GM19452 (cell line): Measurements from ENCODE around the gene ASXL2.
"Not testable (repeated sequence)": the region's sequence is repeated elsewhere in the genome, so short reads cannot be mapped to it uniquely, and the experiment has no call there.

Experiments used
- ATAC-seq: cut with Tn5 transposase; IDR thresholded peaks from one replicate; pipeline ENCODE4 v1.9.1; 2021; ENCODE audit not compliant: unreplicated experiment

Gene ASXL2

DNA sequence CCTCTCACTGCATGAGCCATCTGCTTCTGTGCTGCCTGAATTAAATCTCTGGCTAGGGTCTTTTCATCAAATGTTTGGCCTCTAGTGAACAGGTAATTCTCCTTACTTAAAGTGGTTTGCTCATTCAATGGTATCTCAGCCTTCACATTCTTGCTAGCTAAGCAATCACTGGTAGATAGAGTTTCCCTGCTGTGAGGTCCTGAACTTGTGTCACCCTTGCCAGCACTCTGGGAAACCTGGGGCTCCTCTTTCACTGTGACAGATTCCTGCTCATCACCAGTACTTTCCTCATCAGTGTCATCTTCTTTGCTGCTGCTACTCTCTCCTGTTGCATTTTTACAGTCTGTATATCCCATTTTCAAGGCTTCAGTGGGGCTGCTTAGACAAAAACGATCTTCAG lies 135.8 kb downstream of the ASXL2 start:
- no peak for ATAC-seq

DNA sequence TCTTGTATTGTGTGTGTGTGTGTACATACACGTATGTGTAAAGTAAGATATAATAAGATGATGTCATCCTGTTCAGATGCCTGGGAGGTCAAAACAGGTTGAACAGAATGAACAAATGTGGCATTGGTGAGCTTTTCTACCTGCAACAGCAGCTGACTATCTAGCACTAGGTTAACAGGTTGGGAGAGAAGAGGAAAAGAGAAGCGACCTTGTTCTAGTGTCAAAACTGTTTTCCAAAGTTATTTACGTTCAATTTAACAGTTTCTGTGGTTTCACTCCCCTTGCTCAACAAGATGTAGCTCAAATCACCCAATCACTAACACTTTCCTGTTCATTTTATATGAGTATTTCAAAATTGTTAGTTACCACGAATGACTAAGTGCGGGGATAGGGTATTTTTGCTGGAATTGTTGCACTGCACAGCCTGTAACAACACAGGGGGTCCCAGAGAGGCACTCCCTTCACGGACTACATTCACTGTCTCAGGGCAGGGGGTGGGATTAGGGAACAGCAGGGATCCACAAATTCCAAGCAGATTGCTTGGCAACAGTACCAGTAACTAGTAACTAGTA lies 137.4 kb downstream of the ASXL2 start:
- ATAC-seq: no peak

DNA sequence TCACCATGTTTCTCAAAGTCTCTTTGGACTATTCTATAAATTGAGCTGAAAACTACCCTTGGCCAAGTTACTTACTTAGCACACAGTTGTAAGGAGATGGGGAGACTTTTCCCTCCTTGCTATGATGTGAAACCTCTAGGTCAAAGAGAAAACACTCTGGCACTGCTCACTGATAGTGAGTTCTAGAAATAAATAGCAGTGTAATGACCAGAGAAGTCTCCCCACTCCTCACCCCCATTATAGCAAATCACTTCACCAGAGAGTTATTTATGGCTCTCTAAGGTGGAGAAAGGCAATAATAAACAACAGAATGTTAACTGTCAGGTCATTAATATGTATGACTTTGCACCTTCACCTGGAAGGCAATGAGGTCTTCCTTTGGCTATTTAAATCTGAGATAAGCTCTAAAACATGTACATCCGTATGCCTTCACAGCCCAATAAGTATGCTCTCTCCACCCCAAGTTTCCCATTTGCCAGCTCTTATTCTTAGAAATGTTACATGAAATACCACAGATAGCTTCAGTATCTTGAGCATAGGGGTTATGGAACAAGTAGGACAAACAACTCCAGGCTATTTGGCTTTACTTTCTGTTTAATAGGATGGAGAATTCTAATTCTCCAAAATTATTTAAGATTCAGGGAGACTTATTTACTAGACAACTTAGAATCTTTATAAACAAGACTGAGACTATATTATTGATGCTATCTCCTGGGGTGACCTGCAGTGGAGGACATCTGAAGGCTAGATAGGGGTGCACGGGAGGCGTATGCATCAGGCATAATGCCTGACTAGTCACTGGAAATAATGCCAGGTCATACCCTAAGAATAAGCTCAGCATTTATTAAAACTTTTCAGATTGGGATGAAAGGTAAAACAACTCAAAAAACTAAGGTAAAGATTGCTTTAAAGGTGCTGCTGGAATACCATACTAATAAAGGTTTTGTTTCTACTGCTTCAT lies 139.6 kb downstream of the ASXL2 start:
- ATAC-seq: no peak

DNA sequence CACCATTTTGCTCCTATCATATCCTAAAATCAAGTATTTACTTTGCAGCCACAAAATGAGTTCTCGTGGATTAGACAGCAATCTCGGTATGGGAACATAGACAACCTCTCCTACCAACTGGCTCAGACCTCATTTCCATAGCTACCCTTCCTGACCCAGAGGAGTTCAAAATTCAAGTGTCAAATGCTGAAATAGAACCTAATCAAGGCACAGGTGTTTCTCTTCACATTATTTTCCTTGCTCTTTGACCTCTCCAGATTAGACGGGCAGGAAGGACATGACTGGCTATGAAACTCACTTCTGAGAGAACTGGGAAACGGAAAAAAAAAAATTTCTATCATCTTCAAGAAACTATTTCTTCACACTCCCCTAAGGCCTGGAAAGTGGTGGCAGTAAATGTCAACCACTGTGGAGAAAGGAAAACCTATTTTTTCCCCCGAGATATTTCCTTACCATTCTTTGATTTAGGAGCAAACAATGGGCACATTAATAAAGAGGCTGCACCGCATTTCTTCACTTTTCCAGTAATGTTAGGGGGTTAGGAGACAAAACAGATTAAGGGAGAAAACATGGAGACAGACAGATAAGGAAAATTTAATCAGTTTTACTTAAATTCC lies 141.3 kb downstream of the ASXL2 start:
- no peak for ATAC-seq

DNA sequence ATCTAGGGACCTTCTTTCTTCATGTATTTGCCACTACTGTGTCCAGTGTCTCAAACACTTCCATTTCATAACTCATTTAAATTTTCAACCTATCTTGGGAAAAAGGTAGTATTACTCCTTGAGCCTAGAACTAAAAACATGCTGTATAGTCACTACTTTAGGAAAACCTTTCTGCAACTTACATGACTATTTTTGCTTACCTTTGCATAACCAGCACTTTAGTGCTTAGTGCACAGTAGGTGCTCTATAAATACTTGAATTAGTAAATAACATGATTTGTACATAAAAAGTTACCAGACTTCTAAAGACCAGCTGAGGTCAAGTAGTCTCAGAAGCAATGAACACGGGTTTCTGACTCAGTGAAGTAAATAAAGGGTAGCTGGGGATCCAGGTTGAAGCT lies 142.5 kb downstream of the ASXL2 start:
- no peak for ATAC-seq

DNA sequence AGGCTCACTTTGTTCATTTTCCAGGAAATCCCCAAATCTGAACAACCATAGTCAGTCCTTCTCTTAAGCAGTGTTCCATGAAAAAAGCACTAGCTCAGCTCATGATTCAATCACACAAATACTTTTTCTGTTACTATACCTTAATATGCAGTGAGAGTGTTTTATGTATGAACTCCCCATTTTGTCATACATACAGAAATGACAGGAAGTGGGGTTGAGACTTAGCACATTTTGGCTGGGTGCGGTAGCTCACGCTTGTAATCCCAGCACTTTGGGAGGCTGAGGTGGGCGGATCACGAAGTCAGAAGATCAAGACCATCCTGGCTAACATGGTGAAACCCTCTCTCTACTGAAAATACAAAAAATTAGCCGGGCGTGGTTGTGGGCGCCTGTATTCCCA lies 149.7 kb downstream of the ASXL2 start:
- no peak for ATAC-seq

DNA sequence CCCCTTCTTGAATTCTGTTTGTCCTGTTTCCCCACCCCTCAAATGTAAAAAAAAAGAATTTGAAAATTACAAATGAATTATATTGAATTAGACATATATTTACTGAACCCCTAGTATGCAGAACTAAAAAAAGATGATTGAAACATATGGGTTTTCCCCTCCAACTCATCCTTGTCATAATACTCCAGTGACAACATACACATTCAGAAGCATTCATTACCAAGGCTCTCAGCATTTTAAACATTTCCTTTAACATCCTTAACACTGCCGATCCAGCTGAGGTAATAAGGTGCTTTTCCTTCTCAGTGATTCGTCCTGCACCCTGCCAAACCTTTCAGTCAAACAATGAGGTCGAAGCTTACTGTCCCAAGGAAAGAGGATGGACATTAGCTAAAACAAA lies 151.8 kb downstream of the ASXL2 start:
- ATAC-seq: no peak

DNA sequence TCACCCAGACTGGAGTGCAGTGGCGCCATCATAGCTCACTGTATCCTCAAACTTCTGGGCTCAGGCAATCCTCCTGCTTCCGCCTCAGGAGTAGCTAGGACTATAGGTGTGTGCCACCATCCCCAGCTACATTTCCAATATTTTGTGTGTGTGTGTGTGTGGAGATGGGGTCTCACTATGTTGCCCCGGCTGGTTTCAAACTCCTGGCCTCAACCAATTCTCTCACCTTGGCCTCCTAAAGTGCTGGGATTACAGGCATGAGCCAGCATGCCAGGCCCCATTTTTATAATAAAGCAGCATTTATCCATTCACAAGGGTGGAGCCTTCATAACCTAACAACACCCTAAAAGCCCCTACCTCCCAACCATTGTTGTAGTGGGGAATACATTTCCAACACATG lies 152.4 kb downstream of the ASXL2 start:
- ATAC-seq: no peak

DNA sequence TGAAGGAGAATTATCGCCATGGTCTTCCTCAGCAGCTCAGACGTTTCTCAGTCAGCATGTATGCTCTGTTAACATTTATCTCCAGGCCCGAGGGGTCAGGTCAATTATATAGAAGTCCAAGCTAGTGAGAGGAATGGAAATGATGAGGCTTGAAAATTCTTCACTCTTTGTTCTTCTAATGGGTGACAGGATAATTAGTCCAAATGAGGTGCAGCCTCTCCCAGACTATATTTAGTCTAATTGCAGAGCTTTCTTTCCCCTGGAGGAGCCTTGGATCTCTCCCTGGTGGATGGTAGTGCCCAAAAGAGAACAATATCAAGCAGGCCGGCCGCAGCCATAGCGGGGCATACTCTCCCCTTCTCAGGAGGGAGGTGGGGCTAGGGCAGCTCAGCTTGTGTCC lies 153.5 kb downstream of the ASXL2 start:
- ATAC-seq: no peak

DNA sequence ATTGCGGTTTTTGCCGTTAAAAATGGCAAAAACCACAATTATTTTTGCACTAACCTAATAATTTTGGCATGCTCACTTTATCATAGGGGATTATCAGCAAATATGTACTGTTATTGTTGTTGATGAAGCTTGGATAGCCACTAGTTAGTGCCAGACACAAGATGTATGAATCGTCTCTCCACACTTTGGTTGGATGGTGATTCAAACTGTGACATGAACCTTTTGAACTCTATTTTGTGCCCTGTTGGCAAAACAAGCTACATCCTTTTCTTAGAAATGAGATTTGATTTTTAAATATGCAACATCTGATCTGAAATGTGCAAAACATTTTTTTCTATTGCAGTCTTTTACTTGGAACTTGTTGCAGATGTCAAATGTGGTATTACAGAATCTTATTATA lies 156.1 kb downstream of the ASXL2 start:
- ATAC-seq: no peak

DNA sequence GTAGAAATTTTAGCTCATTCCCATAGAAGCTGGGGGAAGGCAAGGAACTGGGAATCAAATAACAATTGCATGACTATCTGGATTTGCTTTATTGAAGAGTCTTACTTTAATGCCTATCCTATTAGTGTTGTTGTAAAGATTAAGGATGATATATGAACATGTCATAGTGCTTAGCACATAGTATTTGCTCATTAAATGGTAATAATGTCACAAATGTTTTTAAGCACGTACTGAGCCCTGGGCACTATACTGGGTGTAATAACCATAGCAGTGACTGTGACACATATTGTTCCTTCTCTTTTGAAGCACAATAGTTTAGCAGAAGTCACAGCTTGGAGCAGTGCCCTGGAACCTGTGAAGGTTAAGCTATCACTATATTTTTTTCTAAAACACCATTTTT lies 157.7 kb downstream of the ASXL2 start:
- no peak for ATAC-seq

DNA sequence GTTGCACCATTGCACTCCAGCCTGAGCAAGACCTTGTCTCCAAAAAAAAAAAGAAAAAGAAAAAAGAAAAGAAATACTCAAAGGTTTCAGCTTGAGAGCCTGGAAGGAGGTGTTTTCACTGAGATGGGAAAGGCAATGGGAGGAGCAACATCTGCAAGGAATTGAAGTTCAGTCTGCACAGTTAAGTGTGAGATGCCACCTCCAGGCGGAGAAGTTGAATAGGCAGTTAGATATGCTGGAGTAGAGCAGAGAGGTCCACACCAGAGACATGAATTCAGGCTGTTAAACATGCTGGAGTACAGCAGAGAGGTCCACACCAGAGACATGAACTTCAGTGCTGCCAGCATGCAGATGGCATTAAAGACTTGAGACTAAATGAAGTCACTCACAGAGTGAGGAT lies 163.5 kb downstream of the ASXL2 start:
- no peak for ATAC-seq

DNA sequence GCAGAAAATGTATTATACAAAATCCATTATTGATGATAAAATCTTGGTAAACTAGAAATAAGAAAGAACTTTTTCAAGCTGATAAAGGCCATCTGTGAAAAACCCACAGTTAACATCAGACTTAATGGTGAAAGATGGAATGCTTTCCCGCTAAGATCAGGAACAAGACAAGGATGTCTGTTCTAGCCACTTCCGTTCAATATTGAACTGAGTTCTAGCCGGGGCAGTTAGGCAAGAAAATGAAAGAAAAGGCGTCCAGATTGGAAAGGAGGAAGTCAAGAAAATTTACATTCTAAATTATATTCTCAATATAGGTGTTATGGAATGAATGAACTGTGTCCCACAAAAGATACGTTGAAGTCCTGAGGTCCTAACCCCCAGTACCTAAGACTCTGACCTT lies 165.8 kb downstream of the ASXL2 start:
- ATAC-seq: no peak

DNA sequence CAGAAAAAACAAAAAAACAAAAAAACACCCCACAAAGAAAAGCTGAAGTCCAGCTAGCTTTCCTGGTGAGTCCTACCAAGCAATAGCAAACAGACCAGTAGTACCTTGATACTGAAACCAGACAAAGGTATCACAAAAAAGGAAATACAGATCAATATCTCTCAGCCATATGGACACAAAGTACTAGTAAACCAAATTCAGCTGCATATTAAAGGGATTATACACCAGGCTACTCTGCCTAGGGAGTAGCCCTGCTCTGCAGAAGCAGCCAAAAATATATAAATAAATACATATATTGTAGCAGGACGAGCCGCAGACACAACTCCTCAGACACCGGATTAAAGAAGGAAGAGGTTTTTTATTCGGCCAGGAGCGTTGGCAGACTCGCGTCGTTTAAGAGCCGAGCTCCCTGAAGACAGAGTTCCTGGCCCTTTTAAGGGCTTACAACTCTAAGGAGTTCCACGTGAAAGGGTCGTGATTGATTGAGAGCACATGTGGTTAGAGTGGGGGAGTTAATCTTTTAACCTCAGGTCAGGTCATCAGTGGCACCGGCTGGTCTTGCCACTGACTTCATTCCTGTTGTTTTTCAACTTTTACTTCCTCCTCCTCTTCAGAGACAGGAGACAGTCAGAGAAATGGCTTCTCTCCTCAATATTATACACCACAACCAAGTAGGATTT lies 166.5 kb downstream of the ASXL2 start:
- no peak for ATAC-seq

DNA sequence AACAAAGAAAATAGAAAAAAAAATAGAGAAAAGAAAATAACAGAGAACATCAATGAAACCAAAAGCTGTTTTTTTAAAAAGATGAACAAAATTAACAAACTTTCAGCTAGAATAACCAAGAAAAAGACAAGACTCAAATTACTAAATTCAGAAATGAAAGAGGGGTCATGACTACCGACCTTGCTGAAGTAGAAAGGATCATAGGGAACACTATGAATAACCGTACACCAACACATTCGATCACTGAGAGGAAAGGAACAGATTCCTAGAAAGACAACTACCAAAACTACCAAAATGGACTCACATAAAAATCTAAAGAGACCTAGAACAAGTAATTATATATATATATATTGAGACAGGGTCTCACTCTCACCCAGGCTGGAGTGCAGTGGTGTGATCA lies 167.5 kb downstream of the ASXL2 start:
- ATAC-seq: no peak

DNA sequence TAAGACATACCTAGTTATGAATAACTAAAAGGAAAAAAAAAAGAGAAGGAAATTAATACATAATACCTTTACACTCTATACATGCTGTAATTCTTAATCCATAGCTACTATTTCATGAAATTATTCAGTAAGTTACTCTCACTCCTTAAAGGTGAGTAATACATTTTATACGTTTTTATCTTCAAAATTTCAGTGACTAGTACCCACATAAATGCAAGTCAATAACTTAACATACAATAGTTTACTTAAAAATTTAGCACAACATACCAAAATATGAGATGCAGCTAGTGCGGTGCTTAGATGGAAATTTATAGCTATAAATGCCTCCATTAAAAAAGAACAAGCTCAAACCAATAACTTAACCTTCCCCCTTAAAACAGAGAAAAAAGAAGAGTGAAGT lies 168.9 kb downstream of the ASXL2 start:
- no peak for ATAC-seq

DNA sequence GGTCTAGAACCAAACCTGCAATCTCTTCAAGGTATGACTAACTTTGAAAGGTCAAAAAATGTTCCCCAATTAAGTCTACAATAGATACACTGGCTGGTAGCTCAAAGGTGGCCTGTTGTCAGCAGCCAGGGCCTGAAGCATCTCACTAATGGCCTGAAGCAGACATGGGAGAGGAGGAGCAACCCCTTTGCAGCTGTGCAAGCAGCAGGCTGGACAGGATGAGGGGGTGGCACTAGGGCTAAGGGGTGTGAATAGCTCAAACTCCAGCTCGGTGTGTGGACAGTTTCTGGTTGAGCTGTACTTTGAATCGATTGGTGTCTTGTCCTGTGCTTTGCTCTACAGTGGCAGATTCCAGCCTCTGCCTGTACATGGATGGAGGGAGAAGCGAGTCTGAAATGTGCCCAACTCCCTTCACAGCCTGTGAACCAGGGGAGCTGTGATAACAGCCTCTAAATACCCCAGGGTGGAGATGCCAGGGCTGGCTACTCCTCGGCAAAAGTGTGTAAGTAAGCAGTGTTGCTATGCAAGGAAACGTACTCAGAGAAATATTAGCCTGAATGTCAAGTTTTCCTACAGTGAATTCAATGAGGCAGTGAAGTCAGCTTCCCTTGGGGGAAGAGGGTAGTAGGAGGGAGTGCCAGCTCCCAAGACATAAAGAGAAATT lies 170.2 kb downstream of the ASXL2 start:
- no peak for ATAC-seq

DNA sequence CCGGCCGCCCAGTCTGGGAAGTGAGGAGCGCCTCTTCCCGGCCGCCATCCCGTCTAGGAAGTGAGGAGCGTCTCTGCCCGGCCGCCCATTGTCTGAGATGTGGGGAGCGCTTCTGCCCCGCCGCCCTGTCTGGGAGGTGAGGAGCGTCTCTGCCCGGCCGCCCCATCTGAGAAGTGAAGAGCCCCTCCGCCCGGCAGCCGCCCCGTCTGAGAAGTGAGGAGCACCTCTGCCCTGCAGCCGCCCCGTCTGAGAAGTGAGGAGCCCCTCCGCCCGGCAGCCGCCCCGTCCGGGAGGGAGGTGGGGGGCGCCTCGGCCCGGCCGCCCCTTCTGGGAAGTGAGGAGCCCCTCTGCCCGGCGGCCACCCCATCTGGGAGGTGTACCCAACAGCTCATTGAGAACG lies 172.7 kb downstream of the ASXL2 start:
- ATAC-seq: not testable (repeated sequence)

DNA sequence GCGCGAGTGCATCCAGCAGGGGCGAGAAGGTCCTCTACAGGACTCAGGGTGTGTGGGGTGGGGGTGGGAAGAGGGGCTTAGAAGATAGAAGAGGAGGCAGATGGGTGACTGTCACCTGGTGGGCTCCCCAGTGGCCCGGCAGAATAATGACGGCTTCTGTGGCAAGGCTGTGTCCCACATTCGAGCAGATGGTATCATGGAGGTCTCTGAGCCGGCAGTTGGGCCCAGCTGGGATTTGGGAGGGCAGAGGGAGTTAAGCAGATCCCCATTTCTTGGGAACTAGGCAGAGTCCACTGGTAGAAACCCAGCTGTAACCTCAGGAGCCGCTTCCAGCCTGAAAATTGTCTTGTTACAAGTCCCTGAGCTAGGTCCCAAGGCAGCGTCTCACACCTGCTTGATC lies 176.5 kb downstream of the ASXL2 start:
- ATAC-seq: no peak

DNA sequence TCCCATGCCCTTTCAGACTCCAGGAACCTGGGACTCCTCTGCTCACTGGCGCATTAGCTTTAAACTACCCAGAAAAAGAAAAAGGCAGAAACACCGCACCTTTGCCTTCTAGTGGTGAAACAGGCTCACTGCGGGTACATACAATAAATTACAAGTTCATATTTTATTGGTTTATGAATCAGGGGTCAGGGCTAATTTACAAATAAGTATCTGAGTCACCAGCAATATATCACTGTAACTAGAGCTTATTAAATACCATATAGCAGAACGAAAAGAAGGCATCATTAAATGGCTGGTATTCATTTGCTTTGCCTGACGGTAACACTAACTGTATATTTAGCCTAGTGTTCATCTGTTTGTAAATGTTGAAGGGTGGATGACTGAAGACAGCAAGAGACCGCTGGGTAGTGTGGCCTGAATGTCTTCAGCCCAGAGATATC lies 178.0 kb downstream of the ASXL2 start:
- no peak for ATAC-seq

DNA sequence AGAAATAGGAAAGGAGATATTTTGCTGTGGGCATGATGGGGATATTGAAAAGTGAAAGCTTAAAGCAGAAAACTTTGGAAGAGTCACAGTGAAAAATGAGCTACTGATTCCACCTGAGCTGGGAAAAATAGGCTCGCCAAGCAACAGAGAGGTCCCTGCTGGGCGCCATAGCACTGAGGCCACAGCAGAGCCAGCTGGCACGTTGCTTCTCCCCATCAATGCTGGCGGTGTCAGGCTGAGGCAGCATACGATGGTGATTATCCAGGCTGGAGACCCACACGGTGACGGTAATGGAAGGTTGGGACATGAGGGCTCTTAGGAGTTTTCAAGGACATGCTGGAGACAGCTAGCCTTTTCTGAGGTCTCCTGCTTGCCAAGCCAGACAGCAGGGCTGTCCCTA lies 179.1 kb downstream of the ASXL2 start:
- ATAC-seq: no peak
